NAMALWA (cell line): ENCODE data around the gene CC2D1A.

Experiments
- DNase-seq: peaks from one replicate; pipeline ENCODE4 v3.0.0-alpha.2; 2015; ENCODE audit warnings: low spot score

The CC2D1A gene

GRCh38 chr19:13937479-13938300 is 31.7 kb downstream of the CC2D1A start:
- no peak for DNase-seq

GRCh38 chr19:13938301-13939064 is 32.5 kb downstream of the CC2D1A start, which contains the start of gene PODNL1:
Gene PODNL1, minus strand, starts transcription at chr19:13938417. Its CDS starts 236 bp downstream, at chr19:13938181.
- DNase-seq: no peak

- DNase-seq: peak; percentile 82
Observed at GRCh38 chr19:13942023-13942684, 36.2 kb downstream of the CC2D1A start.

- DNase-seq: no peak
Observed at GRCh38 chr19:13946414-13946813, 40.4 kb downstream of the CC2D1A start.

GRCh38 chr19:13951043-13951442 is 45.0 kb downstream of the CC2D1A start:
- DNase-seq: no peak

GRCh38 chr19:13951799-13952153 is 45.8 kb downstream of the CC2D1A start:
- DNase-seq: no peak

GRCh38 chr19:13952154-13952930 is 46.3 kb downstream of the CC2D1A start, which contains the start of gene DCAF15:
Gene DCAF15, plus strand, starts transcription at chr19:13952509. Its CDS starts 4 bp downstream, at chr19:13952513.
- DNase-seq: peak; percentile 99

GRCh38 chr19:13952931-13953531 is 47.0 kb downstream of the CC2D1A start:
- no peak for DNase-seq

GRCh38 chr19:13954185-13954584 is 48.2 kb downstream of the CC2D1A start:
- no peak for DNase-seq

GRCh38 chr19:13955662-13956364 is 49.8 kb downstream of the CC2D1A start:
- no peak for DNase-seq

GRCh38 chr19:13956365-13956744 is 50.4 kb downstream of the CC2D1A start:
- DNase-seq: no peak

- DNase-seq: no peak
Observed at GRCh38 chr19:13957051-13957450, 51.0 kb downstream of the CC2D1A start.

- no peak for DNase-seq
Observed at GRCh38 chr19:13958043-13958442, 52.0 kb downstream of the CC2D1A start.

GRCh38 chr19:13959141-13959961 is 53.4 kb downstream of the CC2D1A start:
- no peak for DNase-seq

- DNase-seq: no peak
Observed at GRCh38 chr19:13959962-13960862, 54.2 kb downstream of the CC2D1A start.

- no peak for DNase-seq
Observed at GRCh38 chr19:13960863-13961784, 55.1 kb downstream of the CC2D1A start.

- DNase-seq: no peak
Observed at GRCh38 chr19:13961826-13962698, 56.1 kb downstream of the CC2D1A start.
